Gastroesophageal sphincter (tissue), 3 donors: Measurements from ENCODE around the gene PI16.

Experiments
- CTCF ChIP-seq, 4 experiments: fragments of 200-600 bp in 2 of 4; fragments of 450-650 bp in 2 of 4; sonication (generic) in 1 of 4; IDR thresholded peaks; one replicate each; pipeline ENCODE4 v1.5.1; 2017 to 2019; ENCODE audit warnings: antibody characterized with exemption in 4 of 4, mild to moderate bottlenecking in 2 of 4, moderate library complexity in 2 of 4
- EP300 ChIP-seq: sonication (generic); formaldehyde crosslinking; IDR thresholded peaks from one replicate; pipeline ENCODE4 v1.6.1; 2017; ENCODE audit warnings: antibody characterized with exemption, mild to moderate bottlenecking
- POLR2A ChIP-seq, 2 donors: fragments of 450-650 bp; IDR thresholded peaks; one replicate each; pipeline ENCODE4 v1.6.1; 2017; ENCODE audit warnings: antibody characterized with exemption in 2 of 2, mild to moderate bottlenecking in 2 of 2, moderate library complexity in 1 of 2
- POLR2AphosphoS5 ChIP-seq: sonication (generic); formaldehyde crosslinking; IDR thresholded peaks from one replicate; pipeline ENCODE4 v1.6.1; 2017; ENCODE audit warnings: antibody characterized with exemption

DNA sequence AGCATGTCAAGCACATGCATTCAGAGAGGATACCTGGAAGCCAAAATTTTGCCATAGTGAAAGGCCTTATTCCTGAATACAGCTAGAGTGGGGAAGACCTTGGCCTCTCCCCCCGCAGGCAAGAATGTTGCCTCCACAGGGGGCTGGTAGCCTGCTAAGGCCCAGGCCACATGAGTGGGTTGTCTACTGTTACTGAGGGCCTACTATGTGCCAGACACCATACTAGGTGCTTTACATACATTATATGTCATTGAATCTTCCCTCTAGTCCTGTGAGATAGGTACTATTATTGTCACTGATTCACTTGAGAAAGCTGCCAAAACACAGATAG lies 642 bp upstream of the PI16 start:
- TF ChIP-seq POLR2A (IDR thresholded peaks at IDR 0.05) (no peak), CTCF (IDR thresholded peaks at IDR 0.05) (no peak), EP300 (no peak), POLR2AphosphoS5 (no peak)
